Activated CD8-positive, alpha-beta memory T cell treated with anti-CD3 and anti-CD28 coated beads, Interleukin-2, amount 50 U/mL, for 48 hours (primary cell): ENCODE results near the gene KCNJ9.

Source experiments
- DNase-seq: peaks from one replicate; pipeline ENCODE4 v3.0.0-alpha.2; 2020

The KCNJ9 gene

GRCh38 chr1:160127865-160128523, 46.7 kb downstream of the KCNJ9 start:
- no peak for DNase-seq

- DNase-seq: no peak
Measured at GRCh38 chr1:160128636-160129035, 47.3 kb downstream of the KCNJ9 start.

- no peak for DNase-seq
Measured at GRCh38 chr1:160129046-160129445, 47.7 kb downstream of the KCNJ9 start.

- DNase-seq: no peak
Measured at GRCh38 chr1:160129558-160129957, 48.2 kb downstream of the KCNJ9 start.

- DNase-seq: no peak
Measured at GRCh38 chr1:160129966-160130365, 48.6 kb downstream of the KCNJ9 start.

- DNase-seq: no peak
Measured at GRCh38 chr1:160130486-160130885, 49.1 kb downstream of the KCNJ9 start.

GRCh38 chr1:160130939-160131338, 49.6 kb downstream of the KCNJ9 start:
- no peak for DNase-seq

GRCh38 chr1:160131803-160132565, 50.6 kb downstream of the KCNJ9 start:
- DNase-seq: no peak

GRCh38 chr1:160133990-160134770, 52.8 kb downstream of the KCNJ9 start:
- no peak for DNase-seq

- no peak for DNase-seq
Measured at GRCh38 chr1:160134791-160135572, 53.6 kb downstream of the KCNJ9 start.

GRCh38 chr1:160136121-160136925, 55.0 kb downstream of the KCNJ9 start:
- DNase-seq: no peak

- DNase-seq: no peak
Measured at GRCh38 chr1:160136926-160137200, 55.5 kb downstream of the KCNJ9 start.

- no peak for DNase-seq
Measured at GRCh38 chr1:160137216-160137862, 56.0 kb downstream of the KCNJ9 start.

- no peak for DNase-seq
Measured at GRCh38 chr1:160139840-160140239, 58.5 kb downstream of the KCNJ9 start.
